Measurements from ENCODE around the gene MMUT. TPM values are rescaled to one million over a fixed set of nuclear protein-coding genes. Genes with fewer than 3 reads are reported as not detected.
A peak's percentile ranks its signal among the peaks of the same experiment; 100 is the strongest.

MMUT gene
- total RNA-seq, 1 donor from 2014 or later = 23.5 TPM

DNA sequence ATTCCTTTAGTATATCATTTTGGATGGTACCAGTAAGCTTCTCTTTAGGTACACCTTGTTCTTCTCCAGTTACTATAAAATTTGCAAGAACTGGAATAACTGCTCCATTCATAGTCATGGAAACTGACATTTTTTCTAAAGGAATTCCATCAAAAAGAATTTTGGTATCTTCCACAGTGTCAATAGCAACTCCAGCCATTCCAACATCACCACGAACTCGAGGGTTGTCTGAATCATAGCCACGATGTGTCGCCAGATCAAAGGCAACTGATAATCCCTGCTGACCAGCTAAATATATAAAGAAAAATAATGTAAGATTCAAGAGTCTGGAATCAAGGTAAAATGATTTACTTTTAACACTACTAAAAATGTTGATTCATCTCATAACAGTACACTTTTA lies 5.3 kb downstream of the MMUT start:
- TF ChIP-seq, protein P1, sequence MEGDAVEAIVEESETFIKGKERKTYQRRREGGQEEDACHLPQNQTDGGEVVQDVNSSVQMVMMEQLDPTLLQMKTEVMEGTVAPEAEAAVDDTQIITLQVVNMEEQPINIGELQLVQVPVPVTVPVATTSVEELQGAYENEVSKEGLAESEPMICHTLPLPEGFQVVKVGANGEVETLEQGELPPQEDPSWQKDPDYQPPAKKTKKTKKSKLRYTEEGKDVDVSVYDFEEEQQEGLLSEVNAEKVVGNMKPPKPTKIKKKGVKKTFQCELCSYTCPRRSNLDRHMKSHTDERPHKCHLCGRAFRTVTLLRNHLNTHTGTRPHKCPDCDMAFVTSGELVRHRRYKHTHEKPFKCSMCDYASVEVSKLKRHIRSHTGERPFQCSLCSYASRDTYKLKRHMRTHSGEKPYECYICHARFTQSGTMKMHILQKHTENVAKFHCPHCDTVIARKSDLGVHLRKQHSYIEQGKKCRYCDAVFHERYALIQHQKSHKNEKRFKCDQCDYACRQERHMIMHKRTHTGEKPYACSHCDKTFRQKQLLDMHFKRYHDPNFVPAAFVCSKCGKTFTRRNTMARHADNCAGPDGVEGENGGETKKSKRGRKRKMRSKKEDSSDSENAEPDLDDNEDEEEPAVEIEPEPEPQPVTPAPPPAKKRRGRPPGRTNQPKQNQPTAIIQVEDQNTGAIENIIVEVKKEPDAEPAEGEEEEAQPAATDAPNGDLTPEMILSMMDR (IDR thresholded peaks at IDR 0.05) = no peak
- Mint-ChIP-seq H3K27ac (ENCODE audit: unreplicated experiment) (no peak overlapping the region), H3K4me1 (ENCODE audit: unreplicated experiment) (peaks cover 16% of the 10 kb centered on the region), H3K27me3 (ENCODE audit: unreplicated experiment) (no peaks in the 10 kb centered on the region), H3K36me3 (ENCODE audit: unreplicated experiment) (peaks cover 30% of the 10 kb centered on the region), H3K4me3 (ENCODE audit: unreplicated experiment) (no peak overlapping the region), H3K9me3 (ENCODE audit: unreplicated experiment) (no peaks in the 10 kb centered on the region)
- DNase-seq (ENCODE audit: extremely low spot score, unreplicated experiment) = no peak

DNA sequence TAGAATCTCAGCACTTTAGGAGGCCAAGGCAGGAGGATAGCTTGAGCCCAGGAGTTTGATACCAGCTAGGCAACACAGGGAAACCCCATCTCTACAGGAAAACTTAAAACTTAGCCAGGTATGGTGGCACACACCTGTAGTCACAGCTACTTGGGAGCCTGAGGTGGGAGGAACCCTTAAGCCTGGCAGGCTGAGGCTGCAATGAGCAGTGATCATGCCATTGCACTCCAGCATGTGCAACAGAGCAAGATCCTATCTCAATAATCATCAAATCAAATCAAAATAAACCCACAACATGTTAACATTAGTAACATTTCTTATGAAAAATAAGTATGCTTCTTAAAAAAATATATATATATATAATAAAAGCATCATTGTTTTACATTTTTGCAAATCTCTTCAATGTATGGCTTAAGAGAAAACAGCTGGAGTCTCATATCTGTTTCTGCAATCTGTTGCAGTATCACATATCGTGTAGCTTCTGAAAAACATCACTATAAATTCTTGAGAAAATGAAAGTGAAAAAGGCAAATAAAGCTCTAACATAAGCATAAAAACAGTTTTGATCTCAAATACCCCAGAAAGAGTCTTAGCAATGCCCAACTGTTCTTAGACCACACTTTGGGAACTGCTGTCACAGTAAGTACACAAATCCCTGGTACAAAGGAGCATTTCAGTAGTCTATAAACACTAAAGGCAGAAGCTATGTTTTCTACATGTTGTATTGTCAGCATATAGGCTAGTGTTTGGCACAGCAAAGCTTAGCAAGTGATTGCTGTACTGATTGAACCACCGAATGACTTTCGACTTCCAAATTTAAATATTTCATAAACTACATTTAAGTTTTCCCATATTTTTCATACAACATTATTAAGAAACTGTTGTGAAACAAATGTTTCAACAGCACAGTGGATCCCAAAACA lies 8.0 kb downstream of the MMUT start:
- TF ChIP-seq, protein P1 (IDR thresholded peaks at IDR 0.05) = no peak
- H3K4me3 Mint-ChIP-seq (ENCODE audit: unreplicated experiment) = no peak overlapping the region
- H3K27ac Mint-ChIP-seq (ENCODE audit: unreplicated experiment) = no peak overlapping the region
- no peaks in the 10 kb centered on the region for H3K9me3 Mint-ChIP-seq (ENCODE audit: unreplicated experiment)
- H3K27me3 Mint-ChIP-seq (ENCODE audit: unreplicated experiment) = no peaks in the 10 kb centered on the region
- no peaks in the 10 kb centered on the region for H3K4me1 Mint-ChIP-seq (ENCODE audit: unreplicated experiment)
- no peak for DNase-seq (ENCODE audit: extremely low spot score, unreplicated experiment)
- peaks cover 46% of the 10 kb centered on the region for H3K36me3 Mint-ChIP-seq (ENCODE audit: unreplicated experiment)

DNA sequence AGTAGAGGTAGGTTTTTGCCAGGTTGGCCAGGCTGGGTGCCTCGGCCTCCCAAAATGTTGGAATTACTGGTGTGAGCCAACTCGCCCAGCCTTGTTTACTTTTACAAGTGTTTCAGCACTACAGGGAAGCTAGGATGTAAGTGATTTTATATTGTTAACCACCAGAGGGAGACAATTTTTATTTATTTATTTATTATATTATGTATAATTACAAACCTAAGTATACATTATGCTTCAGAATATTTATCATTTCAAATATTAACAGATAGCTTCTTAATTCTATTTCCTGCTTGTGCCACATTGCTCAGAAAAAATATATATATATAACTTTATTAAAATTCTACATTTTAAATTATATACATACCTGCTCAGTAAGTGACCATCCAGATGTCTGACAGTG lies 9.8 kb downstream of the MMUT start:
- no peaks in the 10 kb centered on the region for H3K4me1 Mint-ChIP-seq (ENCODE audit: unreplicated experiment)
- no peak for DNase-seq (ENCODE audit: extremely low spot score, unreplicated experiment)

DNA sequence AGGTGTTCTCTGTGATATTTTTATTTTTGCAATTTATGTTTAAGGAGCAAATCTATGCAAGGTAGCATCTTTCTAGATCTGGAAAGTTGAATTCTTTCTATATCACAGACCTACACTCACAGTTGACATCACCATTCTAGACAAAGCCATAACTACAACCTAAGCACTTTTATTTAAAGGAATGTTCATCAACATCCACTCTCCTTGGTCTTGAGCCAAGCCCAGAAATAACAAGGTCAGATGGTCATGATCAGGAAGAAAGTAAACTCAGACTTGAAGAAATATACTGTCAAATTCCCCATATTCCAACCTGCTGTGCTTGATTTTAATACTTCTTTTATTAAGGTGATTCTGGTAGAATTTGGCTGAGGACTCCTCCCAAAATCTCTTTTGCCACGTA lies 32.2 kb downstream of the MMUT start:
- H3K36me3 Mint-ChIP-seq (ENCODE audit: unreplicated experiment) = peaks cover 29% of the 10 kb centered on the region

More for the DNA sequence above, 9.8 kb downstream of the MMUT start:
- TF ChIP-seq, protein P1 (IDR thresholded peaks at IDR 0.05) = peak; percentile 60
- H3K27me3 Mint-ChIP-seq (ENCODE audit: unreplicated experiment) = no peaks in the 10 kb centered on the region
- H3K4me3 Mint-ChIP-seq (ENCODE audit: unreplicated experiment) = no peak overlapping the region
- peaks cover 44% of the 10 kb centered on the region for H3K36me3 Mint-ChIP-seq (ENCODE audit: unreplicated experiment)
- H3K9me3 Mint-ChIP-seq (ENCODE audit: unreplicated experiment) = no peaks in the 10 kb centered on the region
- no peak overlapping the region for H3K27ac Mint-ChIP-seq (ENCODE audit: unreplicated experiment)

DNA sequence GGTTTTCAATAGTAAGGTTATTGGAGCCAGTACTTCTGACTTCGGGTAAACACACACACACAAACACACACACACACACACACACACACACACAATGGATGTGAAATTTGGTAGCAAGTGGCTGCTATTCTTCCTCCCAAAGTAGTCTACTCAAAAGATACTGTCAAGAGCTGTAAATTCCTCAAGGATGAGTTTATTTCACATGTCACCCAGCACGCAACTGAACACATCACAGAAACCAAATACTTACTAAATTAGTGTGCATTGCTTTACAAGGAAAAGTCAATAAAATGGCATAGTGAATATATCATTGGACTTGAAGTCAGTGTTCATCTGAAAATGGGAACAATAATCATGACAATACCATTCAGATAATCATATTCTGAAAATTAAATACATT lies 32.9 kb downstream of the MMUT start:
- TF ChIP-seq, protein P1 (IDR thresholded peaks at IDR 0.05) = no peak
- no peak for DNase-seq (ENCODE audit: extremely low spot score, unreplicated experiment)
- Mint-ChIP-seq H3K36me3 (ENCODE audit: unreplicated experiment) (peaks cover 23% of the 10 kb centered on the region), H3K4me1 (ENCODE audit: unreplicated experiment) (no peaks in the 10 kb centered on the region), H3K27me3 (ENCODE audit: unreplicated experiment) (no peaks in the 10 kb centered on the region), H3K9me3 (ENCODE audit: unreplicated experiment) (no peaks in the 10 kb centered on the region), H3K27ac (ENCODE audit: unreplicated experiment) (no peak overlapping the region), H3K4me3 (ENCODE audit: unreplicated experiment) (no peak overlapping the region)

More for the DNA sequence above, 32.2 kb downstream of the MMUT start:
- H3K27me3 Mint-ChIP-seq (ENCODE audit: unreplicated experiment) = no peaks in the 10 kb centered on the region
- DNase-seq (ENCODE audit: extremely low spot score, unreplicated experiment) = no peak
- H3K4me3 Mint-ChIP-seq (ENCODE audit: unreplicated experiment) = no peak overlapping the region
- H3K4me1 Mint-ChIP-seq (ENCODE audit: unreplicated experiment) = no peaks in the 10 kb centered on the region
- H3K9me3 Mint-ChIP-seq (ENCODE audit: unreplicated experiment) = no peaks in the 10 kb centered on the region
- TF ChIP-seq, protein P1 (IDR thresholded peaks at IDR 0.05) = no peak
- no peak overlapping the region for H3K27ac Mint-ChIP-seq (ENCODE audit: unreplicated experiment)
